Measurements from ENCODE around the gene S1PR3. TPM values are rescaled to one million over a fixed set of nuclear protein-coding genes. Genes with fewer than 3 reads are reported as not detected.

The S1PR3 gene
- total RNA-seq, 1 donor from 2014 or later, result 3.0 TPM

DNA sequence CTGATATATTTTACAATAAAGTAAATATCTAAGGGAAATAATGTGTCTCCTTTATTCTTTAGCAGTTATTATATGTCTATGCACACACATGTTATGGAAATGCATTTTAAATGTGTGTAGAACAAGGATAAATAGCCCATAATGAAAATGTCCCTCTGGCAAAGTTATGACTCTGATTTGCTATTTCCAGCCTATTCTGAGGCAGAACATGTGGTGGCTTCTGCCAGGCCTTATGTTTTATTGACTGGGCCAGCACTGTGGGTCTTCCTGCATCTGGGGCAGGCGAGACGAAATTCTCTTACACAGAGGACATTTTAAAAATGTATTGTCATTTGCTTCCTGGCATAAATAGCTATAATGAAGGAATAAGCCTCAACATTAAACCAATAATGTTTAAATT lies 52.8 kb downstream of the S1PR3 start:
- Mint-ChIP-seq H3K4me3 (no peak overlapping the region), H3K9me3 (no peaks in the 10 kb centered on the region), H3K4me1 (ENCODE audit: low read depth) (no peaks in the 10 kb centered on the region), H3K36me3 (ENCODE audit: low read depth) (no peaks in the 10 kb centered on the region), H3K27me3 (ENCODE audit: insufficient read depth) (peaks cover 5% of the 10 kb centered on the region), H3K27ac (no peak overlapping the region)
- DNase-seq (ENCODE audit: low spot score), result no peak
- intact Hi-C loops (cut with micrococcal nuclease), result no loop called here

DNA sequence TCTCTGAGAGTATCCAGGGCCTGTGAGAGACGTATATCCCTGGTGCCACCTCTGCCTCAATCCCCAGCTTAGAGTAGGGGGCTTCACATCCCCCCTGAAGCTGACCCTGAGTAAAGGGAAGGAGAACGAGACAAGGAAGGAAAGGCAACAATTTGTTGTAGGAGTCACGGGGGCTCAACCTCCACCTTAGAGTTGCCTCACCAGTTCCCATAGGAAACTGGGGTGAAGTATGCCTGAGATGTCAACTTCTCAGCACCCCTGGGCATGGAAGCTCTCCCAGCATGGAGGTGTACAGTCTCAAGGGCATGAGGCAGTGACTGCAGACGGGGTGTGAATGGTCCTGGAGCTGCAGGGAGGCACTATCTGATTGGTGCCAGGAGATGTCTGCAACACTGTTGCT lies 53.6 kb downstream of the S1PR3 start:
- Mint-ChIP-seq H3K9me3 (no peaks in the 10 kb centered on the region), H3K4me1 (ENCODE audit: low read depth) (no peaks in the 10 kb centered on the region), H3K36me3 (ENCODE audit: low read depth) (no peaks in the 10 kb centered on the region), H3K4me3 (no peak overlapping the region), H3K27me3 (ENCODE audit: insufficient read depth) (peaks cover 5% of the 10 kb centered on the region), H3K27ac (no peak overlapping the region)
- intact Hi-C loops (cut with micrococcal nuclease), result no loop called here
- no peak for DNase-seq (ENCODE audit: low spot score)

DNA sequence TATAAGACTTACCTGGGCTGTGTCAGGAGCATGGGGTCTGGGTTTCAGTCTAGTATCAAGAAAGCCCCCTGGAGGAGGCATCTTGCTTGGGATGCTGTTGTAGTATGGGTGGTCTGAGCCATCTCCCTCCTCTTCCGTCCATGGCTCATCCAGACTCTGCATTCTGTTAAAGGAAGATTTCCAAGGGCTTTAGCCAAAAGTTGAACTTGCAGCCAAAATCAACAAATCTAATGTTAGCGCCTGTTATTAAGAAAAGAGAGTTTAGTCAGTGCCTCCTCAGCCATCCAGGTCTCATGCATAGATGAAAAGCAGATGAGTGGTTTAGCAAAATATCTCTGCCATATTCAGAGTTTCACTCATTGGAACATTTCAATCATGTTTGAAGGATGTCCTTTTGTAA lies 55.6 kb downstream of the S1PR3 start:
- H3K27me3 Mint-ChIP-seq (ENCODE audit: insufficient read depth), result peaks cover 5% of the 10 kb centered on the region
- H3K4me3 Mint-ChIP-seq, result no peak overlapping the region
- no peak for DNase-seq (ENCODE audit: low spot score)
- H3K4me1 Mint-ChIP-seq (ENCODE audit: low read depth), result no peaks in the 10 kb centered on the region
- no peaks in the 10 kb centered on the region for H3K36me3 Mint-ChIP-seq (ENCODE audit: low read depth)
- intact Hi-C loops (cut with micrococcal nuclease), result no loop called here
- no peak overlapping the region for H3K27ac Mint-ChIP-seq
- no peaks in the 10 kb centered on the region for H3K9me3 Mint-ChIP-seq

DNA sequence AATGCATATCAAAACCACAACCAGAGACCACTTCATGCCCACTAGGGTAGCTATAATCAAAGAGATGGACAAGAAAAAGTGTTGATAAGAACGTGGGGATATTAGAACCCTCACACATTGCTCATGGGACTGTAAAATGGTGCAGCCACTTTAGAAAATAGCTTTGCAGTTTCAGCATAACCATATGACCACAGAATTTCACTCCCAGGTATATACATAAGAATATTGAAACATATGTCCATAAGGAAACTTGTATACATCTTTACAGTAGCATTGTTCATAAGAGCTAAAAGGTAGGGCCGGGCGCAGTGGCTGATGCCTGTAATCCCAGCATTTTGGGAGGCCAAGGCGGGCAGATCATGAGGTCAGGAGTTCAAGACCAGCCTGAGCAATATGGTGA lies 56.4 kb downstream of the S1PR3 start:
- H3K4me1 Mint-ChIP-seq (ENCODE audit: low read depth), result no peaks in the 10 kb centered on the region
- no peak overlapping the region for H3K4me3 Mint-ChIP-seq
- no peaks in the 10 kb centered on the region for H3K9me3 Mint-ChIP-seq
- no peak overlapping the region for H3K27ac Mint-ChIP-seq
- H3K27me3 Mint-ChIP-seq (ENCODE audit: insufficient read depth), result peaks cover 5% of the 10 kb centered on the region
- H3K36me3 Mint-ChIP-seq (ENCODE audit: low read depth), result no peaks in the 10 kb centered on the region
- intact Hi-C loops (cut with micrococcal nuclease), result no loop called here
- no peak for DNase-seq (ENCODE audit: low spot score)

DNA sequence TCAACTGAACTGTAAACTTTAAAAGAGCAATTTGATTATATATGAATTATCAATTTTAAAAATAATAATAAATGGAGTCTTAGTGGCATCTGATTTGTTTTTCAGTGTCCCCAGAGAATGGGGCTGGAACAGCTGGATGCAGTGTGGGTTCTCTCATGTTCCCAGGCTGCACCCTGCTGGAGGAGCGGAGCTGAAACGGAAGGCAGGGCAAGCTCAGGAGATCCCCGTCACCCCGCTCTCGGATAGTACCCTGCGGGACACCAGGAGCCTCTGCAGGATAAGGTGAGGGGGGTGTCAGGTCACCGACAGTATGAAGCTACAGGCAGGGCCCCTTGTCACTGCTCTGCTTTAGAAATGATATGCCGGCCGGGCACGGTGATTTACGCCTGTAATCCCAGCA lies 57.3 kb downstream of the S1PR3 start:
- H3K36me3 Mint-ChIP-seq (ENCODE audit: low read depth), result no peaks in the 10 kb centered on the region
- no peak for DNase-seq (ENCODE audit: low spot score)
- H3K4me1 Mint-ChIP-seq (ENCODE audit: low read depth), result no peaks in the 10 kb centered on the region
- H3K4me3 Mint-ChIP-seq, result no peak overlapping the region
- no peak overlapping the region for H3K27ac Mint-ChIP-seq
- intact Hi-C loops (cut with micrococcal nuclease), result no loop called here
- no peaks in the 10 kb centered on the region for H3K9me3 Mint-ChIP-seq
- H3K27me3 Mint-ChIP-seq (ENCODE audit: insufficient read depth), result peaks cover 5% of the 10 kb centered on the region

DNA sequence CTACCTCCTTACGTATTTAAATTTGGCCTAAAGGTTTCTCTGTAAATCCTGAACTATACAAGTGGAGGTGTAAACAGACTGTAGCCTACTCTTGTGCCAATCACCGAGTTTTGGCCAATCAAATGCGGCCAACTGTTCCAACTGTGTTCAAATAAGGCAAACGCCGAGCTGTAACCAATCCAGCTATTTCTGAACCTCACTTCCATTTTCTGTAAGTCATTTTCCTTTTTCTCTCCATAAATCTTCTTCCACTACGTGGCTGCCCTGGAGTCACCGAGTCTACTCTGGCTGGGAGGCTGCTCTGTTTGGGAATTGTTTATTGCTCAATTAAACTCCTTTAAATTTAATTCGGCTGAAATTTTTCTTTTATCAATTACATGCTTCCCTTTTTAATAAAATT lies 58.4 kb downstream of the S1PR3 start:
- no peak for DNase-seq (ENCODE audit: low spot score)
- Mint-ChIP-seq H3K9me3 (no peaks in the 10 kb centered on the region), H3K4me3 (no peak overlapping the region), H3K4me1 (ENCODE audit: low read depth) (no peaks in the 10 kb centered on the region), H3K36me3 (ENCODE audit: low read depth) (no peaks in the 10 kb centered on the region), H3K27ac (no peak overlapping the region), H3K27me3 (ENCODE audit: insufficient read depth) (peaks cover 5% of the 10 kb centered on the region)
- intact Hi-C loops (cut with micrococcal nuclease), result no loop called here

DNA sequence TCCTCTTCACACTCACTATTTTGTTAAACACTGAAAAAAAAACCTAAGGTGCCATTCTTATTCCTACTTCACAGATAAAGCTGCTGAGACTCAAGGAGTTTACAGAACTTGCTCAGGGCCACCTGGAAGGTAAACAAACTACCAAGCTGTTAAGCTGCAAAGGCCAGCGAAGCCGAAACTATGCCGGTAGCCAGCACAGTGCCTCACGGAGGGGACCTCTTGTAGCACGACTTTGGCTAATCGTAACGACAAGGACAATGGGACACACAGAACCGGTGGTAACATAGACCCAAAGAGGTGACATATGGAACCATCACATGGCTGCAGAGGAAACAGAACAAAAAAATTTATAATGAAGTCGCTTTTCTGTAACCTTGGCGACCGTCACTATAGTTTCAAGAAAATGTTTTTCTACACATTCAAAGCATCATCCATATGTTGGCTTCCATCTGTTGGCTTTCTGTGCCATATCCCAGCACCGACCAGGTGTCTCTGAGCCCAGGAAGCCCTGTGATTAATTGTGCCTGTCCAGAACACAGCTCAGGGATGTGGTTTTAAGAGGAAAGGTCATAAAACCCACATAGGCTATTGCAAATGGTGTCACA lies 60.3 kb downstream of the S1PR3 start:
- H3K27me3 Mint-ChIP-seq (ENCODE audit: insufficient read depth), result peaks cover 5% of the 10 kb centered on the region
- DNase-seq (ENCODE audit: low spot score), result no peak

DNA sequence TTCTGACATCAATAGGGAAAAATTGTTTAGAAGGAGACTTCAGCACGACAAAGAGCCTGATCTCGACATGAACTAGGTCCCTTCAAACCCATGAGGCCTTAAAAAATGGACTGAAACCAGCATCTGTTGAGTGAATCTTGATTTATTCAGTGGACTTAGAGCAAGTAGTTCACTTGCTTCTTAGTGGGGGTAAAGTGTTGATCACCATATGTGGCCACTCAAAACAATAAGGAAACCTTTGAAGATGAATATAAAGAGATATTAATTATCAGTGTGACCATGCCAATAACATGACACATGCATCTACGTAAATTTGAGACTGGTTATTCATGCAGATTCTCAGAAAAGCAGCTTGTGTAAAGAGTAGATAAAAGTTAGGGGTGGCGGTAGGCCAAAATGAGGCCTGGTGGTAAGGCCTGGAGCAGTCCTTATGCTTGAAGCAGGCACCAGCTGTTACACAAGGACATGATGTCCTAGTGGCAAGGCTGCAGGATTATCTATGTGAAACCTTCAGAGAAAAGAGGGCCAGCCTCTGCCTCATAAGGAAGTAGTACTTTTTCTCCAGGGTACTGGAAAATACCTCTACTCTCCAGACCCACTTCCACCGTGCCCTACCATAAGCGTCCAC lies 61.3 kb downstream of the S1PR3 start:
- no peaks in the 10 kb centered on the region for H3K9me3 Mint-ChIP-seq
- no peak overlapping the region for H3K27ac Mint-ChIP-seq
- DNase-seq (ENCODE audit: low spot score), result no peak
- H3K4me3 Mint-ChIP-seq, result no peak overlapping the region
- H3K4me1 Mint-ChIP-seq (ENCODE audit: low read depth), result no peaks in the 10 kb centered on the region
- no peaks in the 10 kb centered on the region for H3K36me3 Mint-ChIP-seq (ENCODE audit: low read depth)
- intact Hi-C loops (cut with micrococcal nuclease), result no loop called here
- peaks cover 3% of the 10 kb centered on the region for H3K27me3 Mint-ChIP-seq (ENCODE audit: insufficient read depth)

More for the DNA sequence above, 60.3 kb downstream of the S1PR3 start:
- Mint-ChIP-seq H3K9me3 (no peaks in the 10 kb centered on the region), H3K4me3 (no peak overlapping the region), H3K4me1 (ENCODE audit: low read depth) (no peaks in the 10 kb centered on the region), H3K36me3 (ENCODE audit: low read depth) (no peaks in the 10 kb centered on the region), H3K27ac (no peak overlapping the region)
- intact Hi-C loops (cut with micrococcal nuclease), result no loop called here

DNA sequence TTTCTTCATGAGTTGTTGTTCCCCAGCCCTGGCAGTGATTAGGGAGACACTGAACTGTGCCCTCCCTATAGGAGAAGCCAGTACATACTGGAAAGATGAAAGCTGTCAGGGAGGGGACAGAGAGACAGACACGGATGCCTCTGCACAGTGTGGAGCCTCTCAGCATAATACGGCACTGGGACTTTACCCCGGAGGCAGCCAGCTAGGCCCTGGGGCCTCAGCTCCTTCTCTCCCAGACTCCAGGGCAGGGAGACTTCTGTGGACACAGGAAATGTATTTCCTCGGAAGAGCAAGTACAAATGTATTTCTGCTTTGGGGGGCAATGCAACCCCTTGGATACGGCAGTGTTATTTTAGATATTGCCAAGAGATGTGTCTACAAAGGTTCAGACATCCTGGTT lies 62.0 kb downstream of the S1PR3 start:
- no peaks in the 10 kb centered on the region for H3K4me1 Mint-ChIP-seq (ENCODE audit: low read depth)
- H3K9me3 Mint-ChIP-seq, result no peaks in the 10 kb centered on the region
- intact Hi-C loops (cut with micrococcal nuclease), result no loop called here
- peaks cover under 1% of the 10 kb centered on the region for H3K27me3 Mint-ChIP-seq (ENCODE audit: insufficient read depth)
- no peaks in the 10 kb centered on the region for H3K36me3 Mint-ChIP-seq (ENCODE audit: low read depth)
- DNase-seq (ENCODE audit: low spot score), result no peak
- no peak overlapping the region for H3K4me3 Mint-ChIP-seq
- H3K27ac Mint-ChIP-seq, result no peak overlapping the region

Other genes starting within 250 kb of the S1PR3 start
- not detected in 2 replicates for gene SHC3, start 187.3 kb downstream of the S1PR3 start, total RNA-seq

All from activated T-helper 1 cell treated with anti-CD3 and anti-CD28 coated beads, Interleukin-12 subunit alpha, Interleukin-12 subunit beta, Interleukin-2, Interleukin-4 antibody, amounts not matched to agents 30 ng/mL and 10 ng/mL and 1 ng/mL, durations not matched to agents 14 hours and 24 hours and 36 hours (primary cell).